HG02943 (cell line): ENCODE measurements around the gene TANGO2.

Experiments
- ATAC-seq: cut with Tn5 transposase; IDR thresholded peaks from one replicate; pipeline ENCODE4 v1.9.1; 2021; ENCODE audit warnings: mild to moderate bottlenecking, low read depth, moderate library complexity; ENCODE audit not compliant: unreplicated experiment

Gene TANGO2

DNA sequence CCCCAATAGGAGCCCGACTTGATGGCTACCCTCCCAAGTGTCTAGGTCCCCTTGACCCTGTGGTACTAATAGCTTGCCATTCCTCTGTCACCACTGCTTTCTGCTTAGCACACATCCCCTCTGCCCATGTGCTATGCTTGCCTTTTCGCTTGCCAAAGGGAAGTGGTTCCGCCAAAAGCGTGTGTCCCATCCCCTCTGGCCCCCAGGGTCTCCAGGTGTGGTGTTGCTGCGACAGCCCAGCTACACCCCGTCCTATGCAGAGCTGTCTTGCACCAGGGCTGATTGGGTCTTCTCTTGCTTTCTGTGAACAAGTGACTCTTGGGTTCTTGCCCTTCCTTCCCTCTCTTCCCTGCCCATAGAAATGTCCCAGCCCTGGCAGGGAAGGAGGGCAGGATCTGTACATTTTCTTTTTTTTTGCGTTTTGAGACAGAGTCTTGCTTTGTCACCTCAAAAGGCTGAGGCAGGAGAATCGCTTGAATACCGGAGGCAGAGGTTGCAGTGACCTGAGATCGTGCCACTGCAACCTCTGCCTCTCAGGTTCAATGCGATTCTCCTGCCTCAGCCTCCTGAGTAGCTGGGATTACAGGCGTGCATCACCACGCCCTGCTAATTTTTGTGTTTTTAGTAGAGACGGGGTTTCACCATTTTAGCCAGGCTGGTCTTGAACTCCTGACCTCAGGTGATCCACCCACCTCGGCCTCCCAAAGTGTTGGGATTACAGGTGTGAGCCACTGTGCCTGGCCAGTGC is 3.9 kb downstream of the TANGO2 start:
- no peak for ATAC-seq

DNA sequence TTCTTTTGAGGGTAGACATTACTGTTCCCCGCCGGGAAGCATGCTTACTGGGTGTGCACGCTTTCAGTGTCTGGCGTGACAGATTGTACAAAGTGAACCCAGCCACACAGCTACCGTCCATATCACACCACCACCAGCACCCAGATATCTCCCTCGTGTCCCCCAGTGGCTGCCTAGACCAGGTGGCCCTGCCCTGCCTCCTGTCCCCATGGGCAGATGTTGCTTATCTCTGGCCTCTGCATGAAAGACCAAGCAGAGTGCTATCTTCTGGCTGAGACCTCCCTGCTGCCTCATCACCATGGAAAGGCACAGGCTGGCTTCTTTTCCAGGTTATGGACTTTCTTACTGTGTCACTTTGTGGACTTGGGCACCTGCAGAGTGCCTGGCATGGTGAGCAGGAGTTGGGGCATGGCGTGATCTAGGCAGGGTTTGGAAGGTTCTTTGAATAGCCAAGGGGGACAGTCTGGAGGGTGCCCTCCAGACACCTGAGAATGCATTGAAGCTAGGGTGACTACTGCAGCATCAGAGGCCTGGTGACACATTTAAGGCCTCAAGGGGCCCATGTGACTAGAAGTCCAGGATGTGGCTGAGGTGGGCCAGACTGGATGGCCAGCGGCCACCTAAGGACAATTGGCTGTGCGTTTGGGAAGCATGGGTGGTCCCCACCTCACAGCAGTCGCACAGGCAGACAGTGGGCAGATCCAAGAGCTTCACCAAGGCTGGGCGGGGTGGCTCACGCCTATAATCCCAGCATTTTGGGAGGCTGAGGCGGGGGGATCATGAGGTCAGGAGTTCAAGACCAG is 4.7 kb downstream of the TANGO2 start:
- ATAC-seq, result no peak

DNA sequence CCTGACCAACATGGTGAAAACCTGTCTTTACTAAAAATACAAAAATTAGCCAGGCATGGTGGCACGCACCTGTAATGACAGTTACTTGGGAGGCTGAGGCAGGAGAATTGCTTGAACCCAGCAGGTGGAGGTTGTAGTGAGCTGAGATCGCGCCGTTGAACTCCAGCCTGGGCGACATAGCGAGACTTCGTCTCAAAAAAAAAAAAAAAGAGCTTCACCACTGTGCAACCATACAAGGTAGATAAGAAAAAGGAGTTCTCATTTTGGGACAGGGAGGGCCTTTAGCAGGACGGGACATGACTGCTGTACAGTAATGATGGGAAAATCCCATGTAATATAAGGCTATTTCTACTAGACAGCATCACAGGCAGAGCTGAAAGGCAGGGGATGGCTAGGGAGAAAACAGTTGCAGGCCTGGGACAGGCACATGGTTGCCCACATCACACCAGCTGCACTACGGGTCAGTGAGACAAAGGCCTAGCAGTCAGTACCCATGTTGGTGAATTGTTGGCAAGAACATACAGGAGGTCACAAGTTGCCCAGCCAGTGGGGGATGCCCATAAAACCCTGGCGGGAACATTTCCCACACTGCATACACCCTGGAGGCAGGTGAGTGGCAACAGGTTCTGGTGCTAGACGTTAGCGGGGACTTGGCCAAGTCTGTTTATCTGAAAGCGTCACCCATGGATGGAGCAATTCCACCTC is 5.4 kb downstream of the TANGO2 start:
- no peak for ATAC-seq

DNA sequence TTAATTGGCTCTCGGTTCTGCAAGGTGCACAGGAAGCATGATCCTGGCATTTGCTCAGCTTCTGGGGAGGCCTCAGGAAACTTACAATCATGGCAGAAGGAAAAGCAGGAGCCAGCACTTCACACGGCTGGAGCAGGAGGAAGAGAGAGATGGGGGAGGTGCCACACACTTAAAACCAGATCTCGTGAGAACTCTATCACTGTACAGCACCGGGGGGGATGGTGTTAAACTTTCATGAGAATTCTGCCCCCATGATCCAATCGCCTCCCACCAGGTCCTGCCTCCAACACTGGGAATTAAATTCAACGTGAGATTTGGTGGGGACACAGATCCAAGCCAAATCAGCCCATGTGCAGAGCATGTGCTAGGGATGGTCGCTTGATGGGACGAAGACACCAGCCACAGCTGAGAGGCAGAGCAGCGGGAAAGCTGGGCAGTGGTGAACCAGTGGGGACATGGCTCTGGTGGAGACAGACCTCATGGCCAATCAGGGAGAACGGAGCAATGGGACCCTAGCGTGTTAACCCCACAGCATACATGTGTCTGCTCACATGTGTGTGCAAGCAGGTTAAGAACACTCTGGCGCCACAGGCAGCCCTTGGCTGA is 6.2 kb downstream of the TANGO2 start:
- no peak for ATAC-seq

DNA sequence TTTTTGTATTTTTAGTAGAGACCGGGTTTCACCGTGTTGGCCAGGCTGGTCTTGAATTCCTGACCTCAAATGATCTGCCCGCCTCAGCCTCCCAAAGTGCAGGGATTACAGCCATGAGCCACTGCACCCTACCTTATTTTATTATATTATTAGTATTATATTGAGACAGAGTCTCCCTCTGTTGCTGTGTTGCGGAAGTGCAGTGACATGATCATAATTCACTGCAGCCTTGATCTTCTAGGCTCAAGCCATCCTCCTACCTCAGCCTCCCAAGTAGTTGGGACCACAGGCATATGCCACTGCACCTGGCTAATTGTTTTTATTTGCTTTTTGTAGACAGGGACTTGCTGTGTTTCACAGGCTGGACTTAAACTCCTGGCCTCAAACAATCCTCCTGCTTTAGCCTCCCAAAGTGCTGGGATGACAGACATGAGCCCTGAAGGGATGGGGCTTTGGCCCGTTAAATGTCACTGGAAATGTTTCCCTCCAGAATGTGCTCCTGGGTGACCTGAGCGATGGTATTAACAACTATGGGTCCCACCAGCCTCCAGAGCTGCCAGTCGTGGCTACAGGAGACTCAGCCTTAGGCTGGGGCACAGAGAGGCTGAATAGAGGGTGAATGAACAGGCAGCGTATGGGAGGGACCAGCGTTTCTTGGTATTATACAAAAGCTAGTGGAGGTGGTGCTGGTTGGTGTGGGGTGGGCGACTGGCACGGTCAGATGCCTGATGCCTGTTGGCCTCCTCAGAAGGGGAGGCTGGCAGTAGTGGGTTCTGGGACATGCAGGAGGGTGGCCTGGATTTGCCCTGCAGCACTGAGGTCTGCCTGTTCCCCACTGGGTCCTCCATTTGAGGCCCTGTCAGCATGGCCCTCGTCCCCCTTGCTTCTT is 7.3 kb downstream of the TANGO2 start:
- ATAC-seq, result no peak

DNA sequence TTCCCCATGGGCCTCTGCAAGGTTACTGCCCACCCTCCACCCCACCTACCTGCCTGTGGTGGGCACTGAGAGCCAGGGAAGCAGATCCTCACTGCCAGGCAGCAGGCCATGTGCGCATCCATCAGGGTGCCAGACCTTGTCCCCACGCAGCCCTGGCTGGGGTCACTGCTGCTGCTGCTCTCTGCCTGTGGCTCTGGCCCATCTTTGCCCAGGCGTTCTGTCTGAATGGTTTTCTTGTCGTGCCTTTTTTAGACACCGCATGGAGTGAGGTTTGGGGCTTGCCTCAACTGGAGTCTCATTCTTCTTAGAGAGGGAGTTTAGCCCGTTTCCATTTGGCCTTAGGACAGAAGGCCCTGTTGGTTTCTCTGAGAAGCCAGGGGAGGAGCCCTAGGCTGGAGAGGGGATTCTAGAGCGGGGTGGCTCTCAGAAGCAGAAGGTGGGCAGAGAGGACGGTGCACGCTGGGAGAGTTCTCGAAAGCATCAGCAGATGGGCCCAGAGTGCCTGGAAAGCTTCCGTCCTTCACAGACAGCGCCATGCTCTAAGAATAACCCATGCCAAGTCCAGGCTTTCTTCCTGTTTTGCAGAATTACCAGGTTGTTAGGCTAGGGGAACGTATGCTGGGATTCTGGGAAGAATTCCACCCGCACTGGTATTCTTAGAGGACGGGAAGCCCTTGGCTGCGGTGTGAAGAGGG is 8.1 kb downstream of the TANGO2 start:
- ATAC-seq, result no peak

DNA sequence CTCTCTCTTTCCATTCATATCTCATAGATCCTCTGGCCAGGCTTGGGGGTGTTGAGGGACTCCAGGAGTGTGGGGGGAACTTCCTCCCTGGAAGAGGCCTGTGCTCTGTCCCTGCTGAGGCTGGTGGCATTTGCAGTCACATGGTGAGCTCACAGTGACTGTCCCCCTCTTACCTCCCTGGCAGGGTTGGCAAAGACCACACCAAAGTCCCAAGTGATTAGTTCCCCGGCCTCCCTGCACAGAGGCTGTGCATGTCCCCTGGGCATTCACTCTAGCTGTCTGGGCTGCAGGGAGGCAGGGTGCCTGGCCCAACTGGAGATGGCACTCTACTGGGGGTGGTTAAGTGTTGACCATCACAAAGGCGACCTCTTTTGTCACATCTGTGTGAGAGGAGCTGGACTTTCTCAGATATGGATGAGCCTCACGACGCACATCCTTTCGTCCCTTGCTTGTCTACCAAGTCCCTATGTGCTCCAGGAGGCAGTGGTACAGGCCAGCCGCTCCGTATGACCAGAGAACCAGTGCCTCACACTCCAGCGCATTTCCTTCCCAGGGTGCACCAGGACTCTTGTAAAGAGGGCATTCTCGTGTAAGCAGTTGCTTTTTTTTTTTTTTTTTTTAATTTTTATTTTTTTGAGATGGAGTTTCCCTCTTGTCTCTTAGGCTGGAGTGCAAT is 8.8 kb downstream of the TANGO2 start:
- no peak for ATAC-seq

DNA sequence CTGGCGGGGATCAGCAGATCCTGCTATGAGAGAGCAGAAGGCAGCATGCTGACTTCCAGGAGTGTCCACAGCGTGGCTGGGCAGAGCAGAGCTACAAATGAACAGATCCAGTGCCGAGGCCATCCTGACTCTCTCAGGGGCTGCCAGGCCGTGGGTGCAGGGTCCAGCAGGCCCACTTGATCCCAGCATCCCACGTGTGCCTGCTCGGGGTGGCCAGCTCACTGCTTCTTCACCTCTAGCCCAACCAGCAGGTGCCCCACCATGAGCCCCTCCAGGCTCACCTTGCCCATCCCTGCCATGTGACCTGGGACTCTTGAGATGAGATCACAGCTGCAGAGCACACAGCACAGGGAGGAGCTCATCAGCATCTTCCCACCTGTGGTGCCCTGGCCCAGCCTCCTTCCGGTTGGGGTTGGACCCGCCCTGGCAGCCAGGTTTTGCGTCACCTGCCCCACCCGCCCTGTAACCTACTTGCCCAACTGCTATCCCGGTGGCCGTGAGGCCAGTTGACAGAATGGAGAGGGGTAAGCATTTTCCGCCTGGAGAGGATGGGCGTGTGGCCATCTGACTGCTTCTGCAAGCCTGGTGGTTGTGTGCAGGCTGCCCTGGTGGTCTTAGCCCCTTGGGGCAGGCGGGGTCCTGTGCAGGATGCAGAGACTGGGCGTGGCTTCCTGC is 11.0 kb downstream of the TANGO2 start:
- no peak for ATAC-seq

DNA sequence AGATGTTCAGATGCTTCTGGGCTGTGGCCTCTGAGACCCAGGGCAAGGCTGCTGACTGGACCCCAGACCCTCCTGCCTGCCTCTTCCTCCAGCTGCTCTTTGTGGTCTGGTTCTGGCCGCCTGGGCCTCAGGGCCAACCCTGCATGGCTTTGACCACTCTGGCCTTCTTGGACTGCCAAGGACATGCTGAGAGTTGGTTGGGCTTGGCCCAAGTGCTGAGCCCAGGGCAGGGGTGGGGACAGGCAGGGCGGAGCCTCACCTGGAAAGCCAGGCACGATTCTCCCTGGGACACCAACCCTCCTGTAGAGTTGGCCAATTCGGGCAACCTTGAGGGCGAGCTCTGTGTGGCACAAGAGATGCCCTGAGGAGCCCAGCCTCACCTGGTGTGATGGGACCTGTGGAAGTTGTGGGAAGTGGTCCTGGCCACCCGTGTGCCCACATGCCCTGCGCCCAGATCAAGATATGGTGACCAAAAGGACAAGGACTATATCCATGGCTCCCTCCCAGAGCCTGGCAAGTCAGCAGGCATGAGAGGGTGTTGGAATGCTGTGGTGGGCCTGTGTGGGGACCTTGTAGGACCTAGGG is 11.6 kb downstream of the TANGO2 start:
- ATAC-seq, result no peak

DNA sequence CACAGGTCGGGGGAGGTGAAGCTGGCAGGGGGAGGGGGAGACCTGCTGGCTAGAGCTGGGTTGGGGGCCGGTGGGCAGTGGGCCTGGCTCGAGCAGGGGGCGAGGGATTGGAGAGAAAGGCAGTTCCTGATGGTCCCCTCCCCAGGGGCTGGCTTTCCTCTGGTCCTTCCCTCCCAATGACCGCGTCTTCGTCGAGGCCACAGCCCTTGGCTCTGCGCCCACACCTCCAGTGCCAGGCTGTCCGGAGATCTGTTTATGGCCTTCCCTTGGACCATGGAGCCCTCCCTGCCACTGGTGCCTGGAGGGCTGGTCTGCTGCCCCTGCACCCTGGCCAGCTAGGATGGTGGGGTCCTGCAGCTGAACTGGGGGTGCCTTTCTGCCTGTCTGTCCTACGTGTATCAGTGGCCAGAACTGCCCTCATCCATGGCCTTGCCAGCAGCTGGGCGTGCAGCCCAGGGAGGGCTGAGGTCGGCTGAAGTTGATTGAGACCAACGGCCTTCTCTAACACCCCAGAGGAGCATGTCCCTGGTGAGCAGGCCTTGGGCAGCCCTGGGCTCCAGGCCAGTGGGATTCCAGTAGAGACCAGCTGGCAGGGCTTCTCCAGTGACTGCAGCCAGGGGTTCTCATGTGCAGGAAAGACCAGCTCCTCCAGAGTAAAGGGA is 12.3 kb downstream of the TANGO2 start:
- ATAC-seq, result no peak

DNA sequence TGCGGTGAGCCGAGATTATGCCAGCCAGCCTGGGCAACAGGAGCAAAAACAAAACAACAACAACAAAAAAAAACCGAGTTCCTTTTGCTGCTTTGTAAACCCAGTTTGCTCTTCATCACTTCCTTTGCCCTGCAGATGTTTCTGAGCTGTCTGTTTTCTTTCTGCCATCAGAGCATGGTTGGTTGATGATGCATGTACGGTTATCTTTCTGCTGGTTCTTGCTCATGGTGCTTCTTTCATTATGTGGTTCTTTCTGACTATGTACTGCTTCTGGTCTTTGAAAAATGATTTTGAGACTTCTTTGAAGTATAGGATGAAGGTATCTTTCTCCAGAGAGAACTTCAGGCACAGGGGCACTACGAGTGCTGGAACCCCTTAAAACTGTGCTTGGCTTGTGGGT is 13.2 kb downstream of the TANGO2 start:
- ATAC-seq, result no peak

DNA sequence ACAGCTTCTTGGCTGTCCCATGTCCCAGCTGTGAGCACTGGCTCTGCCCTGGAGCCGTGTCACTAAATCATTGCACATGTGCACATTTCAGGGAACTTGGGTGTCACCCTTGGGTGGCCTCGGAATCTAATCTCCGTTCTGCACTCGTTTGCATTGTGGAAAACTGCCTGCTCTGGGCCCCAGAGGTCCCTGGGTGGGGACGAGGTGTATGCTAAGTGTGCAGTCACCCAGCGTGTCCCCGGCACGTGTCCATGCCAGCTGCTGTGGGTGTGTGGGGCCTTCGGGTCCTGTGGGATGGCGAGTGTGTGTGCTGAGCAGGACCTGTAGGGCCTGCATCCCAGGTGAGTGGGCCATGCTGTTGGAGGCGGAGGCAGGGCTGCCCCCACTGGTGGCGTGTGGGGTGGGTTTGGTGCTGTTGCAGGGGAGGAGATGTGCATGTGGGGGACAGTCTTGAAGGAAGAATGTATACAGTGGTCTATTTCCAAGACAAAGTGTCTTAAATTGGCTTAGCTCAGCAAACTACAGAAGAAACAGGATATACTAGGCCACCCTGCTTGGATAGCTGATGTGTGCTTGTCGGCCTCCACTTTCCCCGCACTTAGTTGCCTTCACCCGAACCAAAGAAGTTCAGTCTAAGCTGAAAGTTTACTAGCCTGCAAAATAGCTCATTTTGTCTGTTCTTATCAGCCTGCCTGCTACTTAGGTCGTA is 14.6 kb downstream of the TANGO2 start:
- no peak for ATAC-seq

DNA sequence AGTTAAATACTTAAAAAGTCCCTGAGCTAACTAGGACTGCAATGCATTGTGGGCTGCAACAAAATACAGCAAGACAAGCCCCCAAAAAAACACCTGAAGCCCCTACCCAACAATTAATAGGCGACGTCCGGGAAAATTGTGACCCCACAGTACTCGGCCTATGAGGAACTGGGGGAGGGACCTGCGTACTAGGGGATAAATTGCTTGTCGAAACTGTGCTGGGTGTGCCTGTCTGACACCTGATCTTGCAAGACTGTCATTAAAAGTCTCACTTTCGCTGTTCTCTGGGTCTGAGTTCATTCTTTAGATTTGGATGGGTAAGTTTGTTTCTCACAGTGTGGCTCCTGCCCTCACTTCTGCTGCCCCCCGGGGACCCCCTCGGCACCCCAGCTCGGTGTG is 15.2 kb downstream of the TANGO2 start:
- ATAC-seq, result no peak

DNA sequence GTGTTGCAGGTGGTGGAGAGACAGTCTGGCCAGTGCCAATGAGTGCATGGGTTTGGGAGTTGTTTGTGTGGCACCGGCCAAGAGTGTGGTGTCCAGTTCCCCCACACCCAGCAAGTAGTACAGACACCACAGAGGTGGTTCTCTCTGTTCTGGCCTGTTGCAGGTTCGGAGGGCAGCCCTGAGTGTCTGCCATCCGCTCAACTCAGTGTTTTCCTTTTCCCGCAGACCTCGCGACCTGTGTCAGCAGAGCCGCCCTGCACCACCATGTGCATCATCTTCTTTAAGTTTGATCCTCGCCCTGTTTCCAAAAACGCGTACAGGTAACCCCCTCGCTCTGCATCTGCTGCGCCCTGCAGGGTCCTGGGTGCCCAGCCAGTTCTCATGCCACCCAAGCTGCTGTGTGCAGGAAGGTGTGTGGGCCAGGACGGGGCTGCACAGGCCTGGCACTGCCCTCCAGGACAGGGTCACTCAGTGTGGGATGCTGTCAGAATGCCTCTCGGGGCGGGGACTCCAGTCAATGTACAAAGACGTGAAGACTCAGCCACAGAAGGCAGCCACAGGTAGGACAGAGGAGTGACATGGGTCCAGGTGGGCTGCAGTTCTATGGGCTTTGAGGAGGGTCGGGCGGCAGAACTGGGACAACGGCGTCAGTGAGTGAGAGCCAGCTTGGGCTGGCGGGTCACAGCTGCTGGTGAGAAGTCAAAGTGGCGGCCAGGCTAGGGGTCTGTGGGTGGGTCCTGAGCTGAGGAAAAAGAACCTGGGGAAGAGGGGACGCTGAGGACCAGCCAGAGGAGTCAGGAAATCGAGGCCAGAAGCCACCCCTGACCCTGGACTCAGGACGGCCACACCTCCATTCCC is 15.9 kb downstream of the TANGO2 start:
- no peak for ATAC-seq

DNA sequence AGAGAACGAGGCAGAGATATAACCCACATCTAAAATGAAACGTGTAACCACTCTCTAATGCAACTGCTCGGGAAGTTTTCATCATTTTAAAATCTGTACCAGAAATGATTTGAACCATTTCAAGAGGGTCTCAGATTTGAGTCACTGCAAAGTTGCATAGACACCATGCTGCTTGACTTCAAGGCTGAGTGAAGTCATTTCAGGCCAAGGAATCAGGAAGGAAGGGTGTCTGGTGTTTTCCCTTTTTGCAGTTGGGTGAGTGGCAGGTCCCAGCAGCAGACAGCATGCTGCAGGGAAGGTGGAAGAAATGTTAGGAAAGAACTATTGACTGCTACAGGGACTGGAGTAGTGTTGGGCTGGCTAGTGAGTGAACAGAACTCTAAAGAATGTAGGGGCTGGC is 16.5 kb downstream of the TANGO2 start:
- ATAC-seq, result no peak

DNA sequence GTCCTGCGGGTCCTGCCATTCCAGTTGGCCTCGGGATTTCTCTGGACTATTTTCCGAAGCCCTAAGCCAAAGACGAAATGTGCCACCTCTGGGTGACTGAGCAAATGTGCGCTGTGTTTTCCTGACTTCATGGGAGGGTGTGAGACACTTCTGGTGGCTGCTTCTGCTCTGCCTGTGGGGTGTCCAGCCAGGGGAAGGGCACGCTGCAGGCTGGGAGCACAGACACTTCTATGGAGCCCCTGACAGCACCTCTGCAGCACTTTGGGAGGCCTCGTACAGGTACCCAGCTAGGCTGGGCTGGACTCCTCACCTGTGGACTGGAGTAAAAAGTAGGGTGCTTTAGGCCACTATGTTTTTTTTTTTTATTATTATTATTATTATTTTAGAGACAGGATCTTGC is 17.7 kb downstream of the TANGO2 start:
- no peak for ATAC-seq
